GM13976 (cell line): ENCODE data around the gene TC2N.
"Not testable (repeated sequence)": the region's sequence is repeated elsewhere in the genome, so short reads cannot be mapped to it uniquely, and the experiment has no call there.

Experiments
- DNase-seq: peaks from one replicate; pipeline ENCODE4 v3.0.0; 2012; ENCODE audit warnings: low spot score
- in situ Hi-C: fragments of 300-500 bp; cut with MboI; formaldehyde crosslinking; loops from one replicate; pipeline ENCODE4 v1.12.0; 2022; ENCODE audit warnings: low sequenced_read_pairs, mixed read lengths, inconsistent platforms; ENCODE audit not compliant: unreplicated experiment
- TF ChIP-seq, protein P1 (sequence below): IDR thresholded peaks from 2 replicates; pipeline ENCODE4 v1.5.1; 2012; ENCODE audit warnings: borderline replicate concordance, mild to moderate bottlenecking; ENCODE audit not compliant: insufficient read depth; ENCODE audit errors: extremely low read depth, missing control alignments, control extremely low read depth

Gene TC2N

GRCh38 chr14:91904483-91904882 lies 37.1 kb upstream of the TC2N start:
- in situ Hi-C loops, result no loop called here
- DNase-seq, result no peak
- TF ChIP-seq, protein P1, sequence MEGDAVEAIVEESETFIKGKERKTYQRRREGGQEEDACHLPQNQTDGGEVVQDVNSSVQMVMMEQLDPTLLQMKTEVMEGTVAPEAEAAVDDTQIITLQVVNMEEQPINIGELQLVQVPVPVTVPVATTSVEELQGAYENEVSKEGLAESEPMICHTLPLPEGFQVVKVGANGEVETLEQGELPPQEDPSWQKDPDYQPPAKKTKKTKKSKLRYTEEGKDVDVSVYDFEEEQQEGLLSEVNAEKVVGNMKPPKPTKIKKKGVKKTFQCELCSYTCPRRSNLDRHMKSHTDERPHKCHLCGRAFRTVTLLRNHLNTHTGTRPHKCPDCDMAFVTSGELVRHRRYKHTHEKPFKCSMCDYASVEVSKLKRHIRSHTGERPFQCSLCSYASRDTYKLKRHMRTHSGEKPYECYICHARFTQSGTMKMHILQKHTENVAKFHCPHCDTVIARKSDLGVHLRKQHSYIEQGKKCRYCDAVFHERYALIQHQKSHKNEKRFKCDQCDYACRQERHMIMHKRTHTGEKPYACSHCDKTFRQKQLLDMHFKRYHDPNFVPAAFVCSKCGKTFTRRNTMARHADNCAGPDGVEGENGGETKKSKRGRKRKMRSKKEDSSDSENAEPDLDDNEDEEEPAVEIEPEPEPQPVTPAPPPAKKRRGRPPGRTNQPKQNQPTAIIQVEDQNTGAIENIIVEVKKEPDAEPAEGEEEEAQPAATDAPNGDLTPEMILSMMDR, result no peak

DNA sequence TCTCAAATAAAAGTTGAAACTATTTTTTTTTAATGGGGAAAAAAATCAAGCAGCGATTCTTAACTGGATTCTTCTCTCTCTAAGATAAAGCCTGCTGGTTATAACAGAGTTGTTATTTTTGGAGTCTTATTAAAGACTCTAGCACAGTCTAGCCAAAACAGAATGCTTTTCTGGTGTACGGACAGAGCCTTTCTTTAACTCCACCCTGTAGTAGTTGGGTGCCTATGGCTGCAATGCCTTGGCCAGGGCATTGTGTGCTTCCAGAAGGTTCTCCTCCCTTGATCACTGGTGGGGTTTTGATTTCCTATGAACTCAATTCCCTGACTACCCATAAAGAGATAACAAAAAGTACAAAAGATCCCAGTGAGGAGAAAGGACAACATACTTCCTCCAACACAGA lies 35.7 kb upstream of the TC2N start:
- in situ Hi-C loops, result no loop called here

DNA sequence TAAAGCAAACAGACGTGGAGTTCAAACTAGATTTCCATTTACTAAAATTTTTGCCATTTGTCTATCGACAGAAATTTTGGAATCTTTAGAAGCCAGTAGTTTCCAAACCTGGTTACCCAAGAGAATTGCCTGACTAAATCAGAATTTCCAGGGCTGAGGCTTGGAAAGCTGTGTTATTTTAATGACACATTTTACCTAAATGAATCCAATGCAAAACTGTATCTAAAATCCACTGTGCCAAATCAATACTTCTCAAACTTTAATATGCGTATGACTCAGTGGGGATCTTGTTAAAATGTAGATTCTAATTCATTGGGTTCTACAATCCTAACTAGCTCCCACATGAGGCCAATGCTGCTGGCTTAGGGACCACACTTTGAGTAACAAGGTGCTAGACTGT lies 35.0 kb upstream of the TC2N start:
- in situ Hi-C loops, result no loop called here
- no peak for DNase-seq
- TF ChIP-seq, protein P1, result no peak

More for the DNA sequence above, 35.7 kb upstream of the TC2N start:
- TF ChIP-seq, protein P1, result no peak
- DNase-seq, result no peak

DNA sequence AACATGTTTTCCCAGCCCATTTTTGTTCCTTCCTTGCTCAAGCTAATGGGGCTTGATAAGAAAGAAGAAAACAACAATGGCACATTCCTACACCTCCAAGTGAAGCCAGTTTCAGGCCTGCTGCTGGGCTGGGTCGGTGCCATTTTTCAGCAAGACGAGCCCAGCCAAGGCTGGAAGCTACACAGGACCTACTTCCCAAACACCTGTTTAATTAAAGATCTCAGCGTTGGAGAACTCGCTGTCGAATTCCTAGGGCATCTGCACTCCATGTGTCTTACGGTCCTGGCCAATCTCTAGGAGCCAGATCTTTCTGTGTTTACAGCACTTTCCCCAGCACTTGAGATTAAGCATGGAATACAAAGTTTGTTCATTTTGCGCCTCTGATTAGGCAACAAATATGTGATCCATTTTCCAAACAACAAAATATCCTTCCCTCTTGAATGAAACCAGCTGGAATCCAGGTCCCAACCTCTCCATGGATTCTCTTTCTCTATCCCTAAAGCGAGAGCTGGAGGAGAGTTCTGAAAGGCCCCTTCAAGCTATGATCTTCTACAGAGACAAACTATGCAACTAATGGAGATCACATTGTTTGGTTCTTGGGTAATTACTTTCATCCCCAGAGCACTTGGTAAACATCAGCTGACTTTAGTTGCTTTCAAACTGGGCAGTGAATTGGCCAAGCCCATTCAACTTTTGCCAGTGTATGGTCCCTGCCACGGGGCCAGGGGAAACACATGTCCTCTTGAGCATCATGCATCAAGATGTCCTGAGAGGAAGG lies 34.3 kb upstream of the TC2N start:
- no peak for DNase-seq
- in situ Hi-C loops, result no loop called here
- TF ChIP-seq, protein P1, result no peak

DNA sequence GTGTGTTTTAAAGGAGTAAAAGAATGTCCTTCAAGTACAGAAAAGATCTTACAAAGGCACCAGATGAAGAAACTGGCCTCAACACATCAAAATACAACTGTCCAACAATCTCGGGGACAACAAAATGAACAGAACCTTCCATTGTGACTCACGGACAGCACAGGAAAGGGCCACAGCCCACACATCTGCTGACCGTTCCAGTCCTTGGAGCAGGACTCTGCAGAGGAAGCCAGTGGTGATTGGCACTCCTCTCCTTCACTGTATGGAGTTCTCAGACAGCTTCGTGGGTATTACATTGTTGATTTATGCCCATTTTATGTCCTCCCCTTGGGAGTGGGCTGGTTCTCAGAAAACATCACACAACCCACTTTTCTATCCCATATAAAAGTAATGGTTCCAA lies 32.5 kb upstream of the TC2N start:
- TF ChIP-seq, protein P1, result no peak

DNA sequence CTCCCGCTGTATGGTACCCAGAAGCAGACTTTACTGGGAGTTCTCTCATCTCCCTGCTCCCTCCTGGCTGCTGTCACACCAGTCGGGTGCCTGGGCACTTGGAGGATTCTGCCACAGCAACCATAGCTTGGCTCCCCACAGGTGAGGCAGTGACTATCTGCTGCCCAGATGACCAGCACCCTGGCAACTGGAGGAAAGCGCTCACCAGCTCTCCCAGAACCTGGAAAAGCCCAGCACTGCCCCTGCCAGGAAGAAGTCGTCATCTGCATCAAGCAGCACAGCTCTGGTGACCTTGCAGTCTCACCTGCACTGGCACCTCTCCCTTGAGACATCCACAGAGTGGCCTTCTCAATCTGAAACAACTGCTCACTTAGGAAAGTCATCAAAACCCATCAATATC lies 31.9 kb upstream of the TC2N start:
- no peak for DNase-seq
- in situ Hi-C loops, result no loop called here
- TF ChIP-seq, protein P1, result no peak

More for the DNA sequence above, 32.5 kb upstream of the TC2N start:
- no peak for DNase-seq
- in situ Hi-C loops, result no loop called here

GRCh38 chr14:91898372-91898771 lies 31.0 kb upstream of the TC2N start:
- DNase-seq, result no peak
- in situ Hi-C loops, result no loop called here
- TF ChIP-seq, protein P1, result no peak

DNA sequence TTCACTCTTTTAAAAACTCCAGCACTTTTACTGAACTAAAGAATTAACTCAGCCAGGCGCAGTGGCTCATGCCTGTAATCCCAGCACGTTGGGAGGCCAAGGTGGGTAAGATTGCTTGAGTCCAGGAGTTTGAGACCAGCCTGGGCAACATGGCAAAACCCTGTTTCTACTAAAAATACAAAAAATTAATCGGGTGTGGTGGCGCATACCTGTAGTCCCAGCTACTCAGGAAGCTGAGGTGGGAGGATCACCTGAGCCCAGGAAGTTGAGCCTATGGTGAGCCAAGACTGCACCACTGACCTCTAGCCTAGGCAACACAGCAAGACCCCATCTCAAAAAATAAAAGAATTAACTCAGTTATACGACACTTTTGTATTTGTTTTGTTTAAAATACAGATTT lies 30.4 kb upstream of the TC2N start:
- DNase-seq, in situ Hi-C loops: not testable (repeated sequence)
